OCI-LY3 (cell line): ENCODE measurements around the gene TSPAN9.
A peak's percentile ranks its signal among the peaks of the same experiment; 100 is the strongest.

Experiments
- H2AFZ ChIP-seq: fragments of 200-600, 300-600 bp; shearing (Covaris generic); 2 replicates; pipeline ENCODE4 v1.6.0; 2014; ENCODE audit warnings: antibody characterized with exemption, low read depth, low read length
- H3K27ac ChIP-seq: fragments of 200-600, 300-600 bp; sonication (generic); 2 replicates; pipeline ENCODE4 v1.5.1; 2014; ENCODE audit warnings: mild to moderate bottlenecking, low read length, moderate library complexity, mixed read lengths
- H3K27me3 ChIP-seq: fragments of 200-600, 300-600 bp; sonication (generic); 2 replicates; pipeline ENCODE4 v1.6.1; 2014; ENCODE audit warnings: low read depth, low read length, mixed read lengths
- H3K36me3 ChIP-seq: fragments of 200-600, 300-600 bp; sonication (generic); replicated peaks from 2 replicates; pipeline ENCODE3; 2014; ENCODE audit warnings: low read depth, low read length, mixed read lengths
- H3K4me1 ChIP-seq: fragments of 300-600, 200-600 bp; sonication (generic); 2 replicates; pipeline ENCODE4 v1.6.1; 2014; ENCODE audit warnings: low read length, mixed read lengths
- H3K4me2 ChIP-seq: fragments of 200-600, 300-600 bp; sonication (generic); 2 replicates; pipeline ENCODE4 v1.6.1; 2014; ENCODE audit warnings: low read length, mixed read lengths
- H3K4me3 ChIP-seq: fragments of 300-600, 200-600 bp; sonication (generic); 2 replicates; pipeline ENCODE4 v1.5.1; 2014; ENCODE audit warnings: antibody characterized with exemption, mild to moderate bottlenecking, low read length, moderate library complexity
- H3K79me2 ChIP-seq: fragments of 300-600, 200-600 bp; shearing (Covaris generic); 2 replicates; pipeline ENCODE4 v1.6.1; 2014; ENCODE audit warnings: mild to moderate bottlenecking, low read length, mixed read lengths
- H3K9ac ChIP-seq: fragments of 300-600, 200-600 bp; shearing (Covaris generic); 2 replicates; pipeline ENCODE4 v1.6.0; 2014; ENCODE audit warnings: mild to moderate bottlenecking, low read length, moderate library complexity
- H3K9me3 ChIP-seq: fragments of 200-600, 300-600 bp; shearing (Covaris generic); 2 replicates; pipeline ENCODE4 v1.6.1; 2014; ENCODE audit warnings: low read length, mixed read lengths; ENCODE audit not compliant: insufficient read depth
- H4K20me1 ChIP-seq: fragments of 200-600, 300-600 bp; sonication (generic); 2 replicates; pipeline ENCODE4 v1.6.1; 2016; ENCODE audit warnings: low read length, mixed read lengths; ENCODE audit not compliant: insufficient read depth
- CTCF ChIP-seq: fragments of 200-600, 300-600 bp; sonication (generic); IDR thresholded peaks from 2 replicates; pipeline ENCODE4 v1.5.1; 2014; ENCODE audit warnings: antibody characterized with exemption, low read length, low read depth
- EZH2phosphoT487 ChIP-seq: fragments of 200-600 bp; shearing (Covaris generic); IDR thresholded peaks from 2 replicates; pipeline ENCODE4 v1.6.1; 2018; ENCODE audit warnings: antibody characterized with exemption, mixed run types, low read depth

The TSPAN9 gene

GRCh38 chr12:3075315-3075714, 1.9 kb upstream of the TSPAN9 start:
- H4K20me1 ChIP-seq: no peaks in the 10 kb centered on the region
- H2AFZ ChIP-seq: no peak overlapping the region
- 0 out of 2 replicates have a peak, but pooled peaks cover 2% of the 10 kb centered on the region for H3K4me1 ChIP-seq
- H3K4me2 ChIP-seq: no peak overlapping the region
- no peak overlapping the region for H3K9ac ChIP-seq
- H3K79me2 ChIP-seq: no peaks in the 10 kb centered on the region
- H3K27me3 ChIP-seq: peaks cover 27% of the 10 kb centered on the region
- no peak overlapping the region for H3K27ac ChIP-seq
- no peak for TF ChIP-seq EZH2phosphoT487
- TF ChIP-seq CTCF: no peak
- H3K4me3 ChIP-seq: no peak overlapping the region
- no peaks in the 10 kb centered on the region for H3K9me3 ChIP-seq
- H3K36me3 ChIP-seq: no peaks in the 10 kb centered on the region

GRCh38 chr12:3077572-3078081, 448 bp downstream of the TSPAN9 start:
- Histone ChIP-seq H3K27me3 (peaks cover 27% of the 10 kb centered on the region), H4K20me1 (no peaks in the 10 kb centered on the region), H3K9ac (peak overlapping the region; percentile 40; the same call in 1 of the 2 replicates), H3K27ac (no peak overlapping the region), H3K36me3 (no peaks in the 10 kb centered on the region), H3K4me3 (peak overlapping the region; percentile 80), H3K4me1 (0 out of 2 replicates have a peak, but pooled peaks cover 2% of the 10 kb centered on the region), H3K79me2 (no peaks in the 10 kb centered on the region), H2AFZ (no peak overlapping the region), H3K9me3 (no peaks in the 10 kb centered on the region), H3K4me2 (peak overlapping the region; percentile 68)
- TF ChIP-seq EZH2phosphoT487 (no peak), CTCF (no peak)

GRCh38 chr12:3078086-3078820, 1.1 kb downstream of the TSPAN9 start:
- no peaks in the 10 kb centered on the region for H4K20me1 ChIP-seq
- peak overlapping the region; percentile 68; the same call in 1 of the 2 replicates for H3K4me2 ChIP-seq
- H3K4me1 ChIP-seq: 0 out of 2 replicates have a peak, but pooled peaks cover 2% of the 10 kb centered on the region
- H3K9ac ChIP-seq: no peak overlapping the region
- no peak overlapping the region for H3K4me3 ChIP-seq
- peaks cover 27% of the 10 kb centered on the region for H3K27me3 ChIP-seq
- H3K79me2 ChIP-seq: no peaks in the 10 kb centered on the region
- TF ChIP-seq EZH2phosphoT487 (no peak), CTCF (no peak)
- H3K36me3 ChIP-seq: no peaks in the 10 kb centered on the region
- H3K9me3 ChIP-seq: no peaks in the 10 kb centered on the region
- H3K27ac ChIP-seq: no peak overlapping the region
- no peak overlapping the region for H2AFZ ChIP-seq

GRCh38 chr12:3081091-3081490, 3.9 kb downstream of the TSPAN9 start:
- H3K79me2 ChIP-seq: no peaks in the 10 kb centered on the region
- H3K27me3 ChIP-seq: peaks cover 14% of the 10 kb centered on the region
- no peak for TF ChIP-seq EZH2phosphoT487
- no peak for TF ChIP-seq CTCF
- no peak overlapping the region for H2AFZ ChIP-seq
- no peak overlapping the region for H3K27ac ChIP-seq
- no peaks in the 10 kb centered on the region for H4K20me1 ChIP-seq
- no peak overlapping the region for H3K9ac ChIP-seq
- no peak overlapping the region for H3K4me2 ChIP-seq
- no peak overlapping the region for H3K4me3 ChIP-seq
- H3K4me1 ChIP-seq: 0 out of 2 replicates have a peak, but pooled peaks cover 2% of the 10 kb centered on the region
- H3K9me3 ChIP-seq: no peaks in the 10 kb centered on the region
- no peaks in the 10 kb centered on the region for H3K36me3 ChIP-seq
